Ovary (tissue), 3 donors: ENCODE data around the gene HOXB2.

Experiments
- POLR2A ChIP-seq: fragments of 450-650 bp; IDR thresholded peaks from one replicate; pipeline ENCODE4 v1.6.1; 2017; ENCODE audit warnings: antibody characterized with exemption, mild to moderate bottlenecking, moderate library complexity
- TF ChIP-seq, protein P1 (sequence below), 3 donors: fragments of 450-650 bp in 2 of 3; fragments of 200-600 bp in 1 of 3; IDR thresholded peaks; one replicate each; pipeline versions ENCODE4 v1.5.1 to v1.8.0; 2016 to 2022; ENCODE audit warnings: antibody characterized with exemption in 3 of 3, mild to moderate bottlenecking in 1 of 3
- donor health status: DM: no; HTN: no; CAD: no.

DNA sequence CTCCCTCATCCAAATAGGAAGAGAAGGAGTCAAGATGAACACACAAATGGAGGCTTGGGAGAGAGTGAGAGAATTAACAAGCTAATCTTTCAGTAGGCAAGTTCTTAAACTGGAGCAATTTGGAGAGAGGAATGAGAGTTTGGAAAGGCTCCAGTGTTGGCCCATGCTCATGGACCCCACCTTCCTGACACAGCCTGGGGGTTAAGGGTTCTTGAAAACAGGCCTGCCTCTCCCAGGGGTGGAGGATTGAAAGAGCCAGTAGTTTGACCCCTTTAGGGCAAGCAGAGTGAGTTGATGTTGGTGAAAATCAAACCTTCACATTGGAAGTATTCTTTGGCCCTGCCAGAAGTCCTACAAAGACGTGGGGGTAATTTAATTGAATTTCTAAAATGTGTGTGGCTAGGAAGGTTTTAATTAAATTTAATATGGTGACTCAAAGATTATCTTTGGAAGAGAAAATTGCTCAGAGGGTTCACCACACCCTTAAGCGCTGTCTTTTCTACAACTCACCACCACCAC lies 39.4 kb upstream of the HOXB2 start:
- TF ChIP-seq, protein P1, sequence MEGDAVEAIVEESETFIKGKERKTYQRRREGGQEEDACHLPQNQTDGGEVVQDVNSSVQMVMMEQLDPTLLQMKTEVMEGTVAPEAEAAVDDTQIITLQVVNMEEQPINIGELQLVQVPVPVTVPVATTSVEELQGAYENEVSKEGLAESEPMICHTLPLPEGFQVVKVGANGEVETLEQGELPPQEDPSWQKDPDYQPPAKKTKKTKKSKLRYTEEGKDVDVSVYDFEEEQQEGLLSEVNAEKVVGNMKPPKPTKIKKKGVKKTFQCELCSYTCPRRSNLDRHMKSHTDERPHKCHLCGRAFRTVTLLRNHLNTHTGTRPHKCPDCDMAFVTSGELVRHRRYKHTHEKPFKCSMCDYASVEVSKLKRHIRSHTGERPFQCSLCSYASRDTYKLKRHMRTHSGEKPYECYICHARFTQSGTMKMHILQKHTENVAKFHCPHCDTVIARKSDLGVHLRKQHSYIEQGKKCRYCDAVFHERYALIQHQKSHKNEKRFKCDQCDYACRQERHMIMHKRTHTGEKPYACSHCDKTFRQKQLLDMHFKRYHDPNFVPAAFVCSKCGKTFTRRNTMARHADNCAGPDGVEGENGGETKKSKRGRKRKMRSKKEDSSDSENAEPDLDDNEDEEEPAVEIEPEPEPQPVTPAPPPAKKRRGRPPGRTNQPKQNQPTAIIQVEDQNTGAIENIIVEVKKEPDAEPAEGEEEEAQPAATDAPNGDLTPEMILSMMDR (IDR thresholded peaks at IDR 0.05) = no peak
- TF ChIP-seq POLR2A = no peak
